ENCODE data around the gene LHPP. TPM values are rescaled to one million over a fixed set of nuclear protein-coding genes. Genes with fewer than 3 reads are reported as not detected.

Gene LHPP
- polyA plus RNA-seq, 2 of the 4 experiments (the other 2 are of a cell fraction), result 14.4 to 18.6 TPM

DNA sequence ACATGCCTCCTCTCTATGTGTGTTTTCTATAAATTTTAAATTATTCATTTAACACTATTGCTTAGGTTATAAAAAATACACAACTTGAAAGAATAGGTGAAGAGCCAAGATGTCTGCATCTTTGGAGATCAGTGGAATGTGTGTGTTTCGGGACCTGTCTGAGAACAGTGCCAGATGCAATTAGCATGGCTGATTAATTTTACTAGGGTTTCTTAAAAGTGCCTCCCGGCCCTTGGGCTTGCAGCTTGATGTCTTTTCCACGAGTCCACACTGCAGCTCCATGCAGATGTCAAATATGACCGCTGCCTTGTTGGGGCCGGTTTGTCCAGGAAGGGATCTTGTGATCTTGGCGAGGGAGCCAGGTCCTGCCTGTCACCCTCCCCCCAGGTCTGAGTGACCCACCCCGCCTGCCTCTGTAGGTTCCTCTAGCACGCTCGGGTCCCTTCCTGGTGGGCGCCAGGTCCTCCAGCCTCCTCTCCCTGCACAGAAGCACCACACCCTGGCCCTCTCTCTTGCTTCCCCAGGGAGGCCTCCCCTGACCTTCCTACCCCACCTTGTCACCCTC, 20.7 kb downstream of the LHPP start:
- Histone ChIP-seq H3K4me2 (no peak overlapping the region), H3K27ac (no peak overlapping the region), H3K4me3 (no peak overlapping the region), H3K4me1 (no peaks in the 10 kb centered on the region), H3K9me3 (no peaks in the 10 kb centered on the region)
- ChIA-PET POLR2A (no interaction called here), CTCF (interaction anchor here (1.8 kb wide), 1 partner anchor 93 kb away, joined by 6 read pairs; no protein-coding TSS in a partner anchor)
- WGBS (ENCODE audit: missing lambda C conversion rate), result 84% methylated on average over 10 of the region's 10 CpGs
- FAIRE-seq, result no peak
- TF ChIP-seq RAD21 (conservative IDR thresholded peaks at IDR 0.05 in 1 of 2, IDR thresholded peaks at IDR 0.05 in 1 of 2), result no peak
- TF ChIP-seq FOSB (CRISPR knock-in tag; IDR thresholded peaks at IDR 0.05), result no peak
- TF ChIP-seq, protein P1, sequence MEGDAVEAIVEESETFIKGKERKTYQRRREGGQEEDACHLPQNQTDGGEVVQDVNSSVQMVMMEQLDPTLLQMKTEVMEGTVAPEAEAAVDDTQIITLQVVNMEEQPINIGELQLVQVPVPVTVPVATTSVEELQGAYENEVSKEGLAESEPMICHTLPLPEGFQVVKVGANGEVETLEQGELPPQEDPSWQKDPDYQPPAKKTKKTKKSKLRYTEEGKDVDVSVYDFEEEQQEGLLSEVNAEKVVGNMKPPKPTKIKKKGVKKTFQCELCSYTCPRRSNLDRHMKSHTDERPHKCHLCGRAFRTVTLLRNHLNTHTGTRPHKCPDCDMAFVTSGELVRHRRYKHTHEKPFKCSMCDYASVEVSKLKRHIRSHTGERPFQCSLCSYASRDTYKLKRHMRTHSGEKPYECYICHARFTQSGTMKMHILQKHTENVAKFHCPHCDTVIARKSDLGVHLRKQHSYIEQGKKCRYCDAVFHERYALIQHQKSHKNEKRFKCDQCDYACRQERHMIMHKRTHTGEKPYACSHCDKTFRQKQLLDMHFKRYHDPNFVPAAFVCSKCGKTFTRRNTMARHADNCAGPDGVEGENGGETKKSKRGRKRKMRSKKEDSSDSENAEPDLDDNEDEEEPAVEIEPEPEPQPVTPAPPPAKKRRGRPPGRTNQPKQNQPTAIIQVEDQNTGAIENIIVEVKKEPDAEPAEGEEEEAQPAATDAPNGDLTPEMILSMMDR (IDR thresholded peaks at IDR 0.05), result no peak
- TF ChIP-seq HOXA7 (CRISPR knock-in tag; IDR thresholded peaks at IDR 0.05), result no peak
- TF ChIP-seq NFE2L2 (conservative IDR thresholded peaks at IDR 0.05; ENCODE audit: low read length), result no peak
- TF ChIP-seq ZSCAN20 (CRISPR knock-in tag; IDR thresholded peaks at IDR 0.05), result no peak
- TF ChIP-seq, protein P2, sequence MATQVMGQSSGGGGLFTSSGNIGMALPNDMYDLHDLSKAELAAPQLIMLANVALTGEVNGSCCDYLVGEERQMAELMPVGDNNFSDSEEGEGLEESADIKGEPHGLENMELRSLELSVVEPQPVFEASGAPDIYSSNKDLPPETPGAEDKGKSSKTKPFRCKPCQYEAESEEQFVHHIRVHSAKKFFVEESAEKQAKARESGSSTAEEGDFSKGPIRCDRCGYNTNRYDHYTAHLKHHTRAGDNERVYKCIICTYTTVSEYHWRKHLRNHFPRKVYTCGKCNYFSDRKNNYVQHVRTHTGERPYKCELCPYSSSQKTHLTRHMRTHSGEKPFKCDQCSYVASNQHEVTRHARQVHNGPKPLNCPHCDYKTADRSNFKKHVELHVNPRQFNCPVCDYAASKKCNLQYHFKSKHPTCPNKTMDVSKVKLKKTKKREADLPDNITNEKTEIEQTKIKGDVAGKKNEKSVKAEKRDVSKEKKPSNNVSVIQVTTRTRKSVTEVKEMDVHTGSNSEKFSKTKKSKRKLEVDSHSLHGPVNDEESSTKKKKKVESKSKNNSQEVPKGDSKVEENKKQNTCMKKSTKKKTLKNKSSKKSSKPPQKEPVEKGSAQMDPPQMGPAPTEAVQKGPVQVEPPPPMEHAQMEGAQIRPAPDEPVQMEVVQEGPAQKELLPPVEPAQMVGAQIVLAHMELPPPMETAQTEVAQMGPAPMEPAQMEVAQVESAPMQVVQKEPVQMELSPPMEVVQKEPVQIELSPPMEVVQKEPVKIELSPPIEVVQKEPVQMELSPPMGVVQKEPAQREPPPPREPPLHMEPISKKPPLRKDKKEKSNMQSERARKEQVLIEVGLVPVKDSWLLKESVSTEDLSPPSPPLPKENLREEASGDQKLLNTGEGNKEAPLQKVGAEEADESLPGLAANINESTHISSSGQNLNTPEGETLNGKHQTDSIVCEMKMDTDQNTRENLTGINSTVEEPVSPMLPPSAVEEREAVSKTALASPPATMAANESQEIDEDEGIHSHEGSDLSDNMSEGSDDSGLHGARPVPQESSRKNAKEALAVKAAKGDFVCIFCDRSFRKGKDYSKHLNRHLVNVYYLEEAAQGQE (IDR thresholded peaks at IDR 0.05), result no peak
- no peak for TF ChIP-seq FOSL2 (IDR thresholded peaks at IDR 0.05)
- TF ChIP-seq FOSL2 (CRISPR knock-in tag; IDR thresholded peaks at IDR 0.05), result no peak
- TF ChIP-seq ZNF302 (CRISPR knock-in tag; IDR thresholded peaks at IDR 0.05), result no peak
- TF ChIP-seq, protein P3, sequence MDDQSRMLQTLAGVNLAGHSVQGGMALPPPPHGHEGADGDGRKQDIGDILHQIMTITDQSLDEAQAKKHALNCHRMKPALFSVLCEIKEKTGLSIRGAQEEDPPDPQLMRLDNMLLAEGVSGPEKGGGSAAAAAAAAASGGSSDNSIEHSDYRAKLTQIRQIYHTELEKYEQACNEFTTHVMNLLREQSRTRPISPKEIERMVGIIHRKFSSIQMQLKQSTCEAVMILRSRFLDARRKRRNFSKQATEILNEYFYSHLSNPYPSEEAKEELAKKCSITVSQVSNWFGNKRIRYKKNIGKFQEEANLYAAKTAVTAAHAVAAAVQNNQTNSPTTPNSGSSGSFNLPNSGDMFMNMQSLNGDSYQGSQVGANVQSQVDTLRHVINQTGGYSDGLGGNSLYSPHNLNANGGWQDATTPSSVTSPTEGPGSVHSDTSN (IDR thresholded peaks at IDR 0.05), result no peak
- no peak for TF ChIP-seq EHF (CRISPR knock-in tag; IDR thresholded peaks at IDR 0.05)
- no peak for TF ChIP-seq RNF2 (IDR thresholded peaks at IDR 0.05; ENCODE audit: borderline replicate concordance, low read depth)
- TF ChIP-seq JUN (IDR thresholded peaks at IDR 0.05), result no peak
- ATAC-seq, result no peak
- DNase-seq (ENCODE audit: low read depth in 1 of 2, low spot score in 1 of 2), result no peak

DNA sequence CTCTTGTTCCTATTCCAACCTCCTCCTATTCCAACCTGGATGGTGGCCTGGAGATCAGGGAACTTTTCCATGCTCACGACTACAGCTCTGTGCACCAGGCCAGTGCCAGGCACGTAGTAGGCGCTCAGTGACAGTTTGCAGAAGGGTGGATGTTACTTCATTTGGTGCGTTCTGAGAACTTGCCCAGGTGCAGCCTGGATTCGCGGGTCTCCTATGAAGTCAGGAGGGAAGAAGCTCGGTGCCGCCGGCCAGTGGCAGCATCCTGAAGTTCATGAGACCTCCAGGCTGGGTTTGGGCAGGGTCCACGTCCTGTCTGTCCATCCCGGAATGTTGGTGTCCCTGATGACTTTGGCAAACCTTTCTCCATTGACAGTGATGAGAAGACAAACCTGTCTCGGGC, 21.3 kb downstream of the LHPP start:
- CTCF ChIA-PET, result interaction anchor here (1.8 kb wide), 1 partner anchor 94 kb away, joined by 6 read pairs; no protein-coding TSS in a partner anchor
- WGBS (ENCODE audit: missing lambda C conversion rate), result 74% methylated on average over 12 of the region's 12 CpGs
- Histone ChIP-seq H3K27ac (no peak overlapping the region), H3K9me3 (no peaks in the 10 kb centered on the region), H3K4me2 (no peak overlapping the region), H3K4me1 (no peaks in the 10 kb centered on the region), H3K4me3 (no peak overlapping the region)
- POLR2A ChIA-PET, result no interaction called here
- ATAC-seq, result no peak
- no peak for DNase-seq (ENCODE audit: low read depth in 1 of 2, low spot score in 1 of 2)
- no peak for FAIRE-seq
- TF ChIP-seq ESRRA (IDR thresholded peaks at IDR 0.05; ENCODE audit: borderline replicate concordance, low read length), result no peak
- TF ChIP-seq ZC3H11A (IDR thresholded peaks at IDR 0.05), result no peak
- TF ChIP-seq RCOR1 (IDR thresholded peaks at IDR 0.05; ENCODE audit: low read depth, low read length), result no peak
- no peak for TF ChIP-seq MAZ (IDR thresholded peaks at IDR 0.05; ENCODE audit: borderline replicate concordance, low read depth, low read length)
- TF ChIP-seq GATA3 (IDR thresholded peaks at IDR 0.05; ENCODE audit: borderline replicate concordance), result no peak
- TF ChIP-seq, protein P4, sequence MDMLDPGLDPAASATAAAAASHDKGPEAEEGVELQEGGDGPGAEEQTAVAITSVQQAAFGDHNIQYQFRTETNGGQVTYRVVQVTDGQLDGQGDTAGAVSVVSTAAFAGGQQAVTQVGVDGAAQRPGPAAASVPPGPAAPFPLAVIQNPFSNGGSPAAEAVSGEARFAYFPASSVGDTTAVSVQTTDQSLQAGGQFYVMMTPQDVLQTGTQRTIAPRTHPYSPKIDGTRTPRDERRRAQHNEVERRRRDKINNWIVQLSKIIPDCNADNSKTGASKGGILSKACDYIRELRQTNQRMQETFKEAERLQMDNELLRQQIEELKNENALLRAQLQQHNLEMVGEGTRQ (IDR thresholded peaks at IDR 0.05), result no peak
